Measurements from ENCODE around the gene GADL1.

GRCh38 chr3:30721314-30721634, 173.2 kb downstream of the GADL1 start:
- TF ChIP-seq CTCF (IDR thresholded peaks at IDR 0.05) (no peak), POLR2A (IDR thresholded peaks at IDR 0.05) (no peak), EP300 (IDR thresholded peaks at IDR 0.05) (no peak)
